ENCODE measurements around the gene PRKCE. TPM values are rescaled to one million over a fixed set of nuclear protein-coding genes. Genes with fewer than 3 reads are reported as not detected.

Gene PRKCE
- total RNA-seq, 1 experiment from 2014 or later: 17.7 TPM

- Mint-ChIP-seq H3K27me3 (ENCODE audit: unreplicated experiment) (no peaks in the 10 kb centered on the region), H3K9me3 (ENCODE audit: low read depth, unreplicated experiment) (no peaks in the 10 kb centered on the region), H3K4me3 (ENCODE audit: low read depth, unreplicated experiment) (no peak overlapping the region), H3K27ac (ENCODE audit: unreplicated experiment) (no peak overlapping the region), H3K36me3 (ENCODE audit: insufficient read depth, unreplicated experiment) (no peaks in the 10 kb centered on the region), H3K4me1 (ENCODE audit: low read depth, unreplicated experiment) (no peaks in the 10 kb centered on the region)
- BruUV-seq (replicated peaks): no TSS peak
- TF ChIP-seq CTCF (IDR thresholded peaks at IDR 0.05; ENCODE audit: unreplicated experiment): no peak
- no peak for DNase-seq
- CTCF ChIA-PET: no interaction called here
- intact Hi-C loops (cut with micrococcal nuclease; ENCODE audit: unreplicated experiment): no loop called here
Observed at GRCh38 chr2:46171996-46172546, 520.6 kb downstream of the PRKCE start.

- TF ChIP-seq CTCF (IDR thresholded peaks at IDR 0.05; ENCODE audit: unreplicated experiment): no peak
- intact Hi-C loops (cut with micrococcal nuclease; ENCODE audit: unreplicated experiment): no loop called here
- Mint-ChIP-seq H3K27ac (ENCODE audit: unreplicated experiment) (no peak overlapping the region), H3K9me3 (ENCODE audit: low read depth, unreplicated experiment) (no peaks in the 10 kb centered on the region), H3K4me1 (ENCODE audit: low read depth, unreplicated experiment) (no peaks in the 10 kb centered on the region), H3K27me3 (ENCODE audit: unreplicated experiment) (no peaks in the 10 kb centered on the region), H3K4me3 (ENCODE audit: low read depth, unreplicated experiment) (no peak overlapping the region), H3K36me3 (ENCODE audit: insufficient read depth, unreplicated experiment) (no peaks in the 10 kb centered on the region)
- CTCF ChIA-PET: no interaction called here
- BruUV-seq (replicated peaks): no TSS peak
- no peak for DNase-seq
Observed at GRCh38 chr2:46173030-46173429, 521.6 kb downstream of the PRKCE start.

GRCh38 chr2:46173636-46174250 is 522.3 kb downstream of the PRKCE start:
- intact Hi-C loops (cut with micrococcal nuclease; ENCODE audit: unreplicated experiment): no loop called here
- no peak for DNase-seq
- Mint-ChIP-seq H3K27ac (ENCODE audit: unreplicated experiment) (no peak overlapping the region), H3K9me3 (ENCODE audit: low read depth, unreplicated experiment) (no peaks in the 10 kb centered on the region), H3K4me1 (ENCODE audit: low read depth, unreplicated experiment) (no peaks in the 10 kb centered on the region), H3K4me3 (ENCODE audit: low read depth, unreplicated experiment) (no peak overlapping the region), H3K36me3 (ENCODE audit: insufficient read depth, unreplicated experiment) (no peaks in the 10 kb centered on the region), H3K27me3 (ENCODE audit: unreplicated experiment) (no peaks in the 10 kb centered on the region)
- BruUV-seq (replicated peaks): no TSS peak
- CTCF ChIA-PET: no interaction called here
- TF ChIP-seq CTCF (IDR thresholded peaks at IDR 0.05; ENCODE audit: unreplicated experiment): no peak

GRCh38 chr2:46174345-46175170 is 523.1 kb downstream of the PRKCE start:
- intact Hi-C loops (cut with micrococcal nuclease; ENCODE audit: unreplicated experiment): no loop called here
- Mint-ChIP-seq H3K4me1 (ENCODE audit: low read depth, unreplicated experiment) (no peaks in the 10 kb centered on the region), H3K4me3 (ENCODE audit: low read depth, unreplicated experiment) (no peak overlapping the region), H3K27ac (ENCODE audit: unreplicated experiment) (peak overlapping the region; percentile 19), H3K36me3 (ENCODE audit: insufficient read depth, unreplicated experiment) (no peaks in the 10 kb centered on the region), H3K9me3 (ENCODE audit: low read depth, unreplicated experiment) (no peaks in the 10 kb centered on the region), H3K27me3 (ENCODE audit: unreplicated experiment) (no peaks in the 10 kb centered on the region)
- no peak for TF ChIP-seq CTCF (IDR thresholded peaks at IDR 0.05; ENCODE audit: unreplicated experiment)
- no TSS peak for BruUV-seq (replicated peaks)
- no peak for DNase-seq
- CTCF ChIA-PET: no interaction called here

Measured in Calu3 (cell line).